ENCODE data around the gene FBRSL1.

FBRSL1 gene

DNA sequence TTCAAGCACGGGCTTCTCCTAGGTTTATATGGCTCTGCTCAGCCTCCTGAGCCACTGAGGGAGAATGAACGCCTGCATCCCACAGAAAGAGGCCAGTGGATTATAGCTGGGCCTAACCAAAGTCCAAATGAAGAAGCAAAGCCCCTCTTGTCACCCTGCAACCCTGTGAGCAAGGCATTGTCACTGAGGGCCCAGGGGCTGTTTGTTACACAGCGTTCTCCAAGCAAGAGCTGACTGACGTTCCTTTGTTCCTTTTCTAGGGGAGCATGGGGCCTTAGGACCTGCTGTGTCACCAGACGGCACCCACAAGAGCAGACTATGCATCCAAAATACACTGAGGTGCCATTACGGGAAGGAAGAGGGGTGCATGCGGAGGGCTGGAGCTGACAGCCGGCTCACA is 4.3 kb upstream of the FBRSL1 start:
- DNase-seq (ENCODE audit: low read depth), result no peak
- H3K4me3 ChIP-seq (ENCODE audit: low read depth, low read length), result no peak overlapping the region
- TF ChIP-seq POLR2A (IDR thresholded peaks at IDR 0.05; ENCODE audit: extremely low read depth, insufficient read length) (no peak), MYC (IDR thresholded peaks at IDR 0.05; ENCODE audit: low read depth, low read length) (no peak)
- TF ChIP-seq, protein P1, sequence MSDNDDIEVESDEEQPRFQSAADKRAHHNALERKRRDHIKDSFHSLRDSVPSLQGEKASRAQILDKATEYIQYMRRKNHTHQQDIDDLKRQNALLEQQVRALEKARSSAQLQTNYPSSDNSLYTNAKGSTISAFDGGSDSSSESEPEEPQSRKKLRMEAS (IDR thresholded peaks at IDR 0.05; ENCODE audit: low read depth, low read length), result no peak
- TF ChIP-seq, protein P2, sequence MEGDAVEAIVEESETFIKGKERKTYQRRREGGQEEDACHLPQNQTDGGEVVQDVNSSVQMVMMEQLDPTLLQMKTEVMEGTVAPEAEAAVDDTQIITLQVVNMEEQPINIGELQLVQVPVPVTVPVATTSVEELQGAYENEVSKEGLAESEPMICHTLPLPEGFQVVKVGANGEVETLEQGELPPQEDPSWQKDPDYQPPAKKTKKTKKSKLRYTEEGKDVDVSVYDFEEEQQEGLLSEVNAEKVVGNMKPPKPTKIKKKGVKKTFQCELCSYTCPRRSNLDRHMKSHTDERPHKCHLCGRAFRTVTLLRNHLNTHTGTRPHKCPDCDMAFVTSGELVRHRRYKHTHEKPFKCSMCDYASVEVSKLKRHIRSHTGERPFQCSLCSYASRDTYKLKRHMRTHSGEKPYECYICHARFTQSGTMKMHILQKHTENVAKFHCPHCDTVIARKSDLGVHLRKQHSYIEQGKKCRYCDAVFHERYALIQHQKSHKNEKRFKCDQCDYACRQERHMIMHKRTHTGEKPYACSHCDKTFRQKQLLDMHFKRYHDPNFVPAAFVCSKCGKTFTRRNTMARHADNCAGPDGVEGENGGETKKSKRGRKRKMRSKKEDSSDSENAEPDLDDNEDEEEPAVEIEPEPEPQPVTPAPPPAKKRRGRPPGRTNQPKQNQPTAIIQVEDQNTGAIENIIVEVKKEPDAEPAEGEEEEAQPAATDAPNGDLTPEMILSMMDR (IDR thresholded peaks at IDR 0.05; ENCODE audit: low read depth, low read length), result no peak

DNA sequence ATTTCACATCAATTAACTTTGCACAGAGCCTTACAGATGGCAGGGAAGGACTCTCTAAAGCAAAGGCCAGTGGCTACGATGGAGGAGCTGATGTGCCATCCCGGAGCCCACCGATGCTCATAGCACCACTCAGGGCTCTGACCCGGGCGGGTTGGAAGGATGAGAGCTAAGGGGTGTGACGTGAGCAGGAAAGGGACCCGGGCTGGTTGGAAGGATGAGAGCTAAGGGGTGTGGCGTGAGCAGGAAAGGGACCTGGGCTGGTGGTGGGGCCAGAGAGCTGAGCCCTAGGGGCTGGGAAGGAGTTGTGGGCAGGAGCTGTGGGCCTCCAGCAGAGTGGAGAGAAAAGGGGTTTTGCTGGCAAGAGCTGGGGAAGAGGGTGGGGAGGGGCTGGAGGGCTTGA is 3.8 kb upstream of the FBRSL1 start:
- TF ChIP-seq, protein P1 (IDR thresholded peaks at IDR 0.05; ENCODE audit: low read depth, low read length), result no peak
- TF ChIP-seq, protein P2 (IDR thresholded peaks at IDR 0.05; ENCODE audit: low read depth, low read length), result no peak
- TF ChIP-seq POLR2A (IDR thresholded peaks at IDR 0.05; ENCODE audit: extremely low read depth, insufficient read length) (no peak), MYC (IDR thresholded peaks at IDR 0.05; ENCODE audit: low read depth, low read length) (no peak)
- no peak for DNase-seq (ENCODE audit: low read depth)
- H3K4me3 ChIP-seq (ENCODE audit: low read depth, low read length), result no peak overlapping the region

DNA sequence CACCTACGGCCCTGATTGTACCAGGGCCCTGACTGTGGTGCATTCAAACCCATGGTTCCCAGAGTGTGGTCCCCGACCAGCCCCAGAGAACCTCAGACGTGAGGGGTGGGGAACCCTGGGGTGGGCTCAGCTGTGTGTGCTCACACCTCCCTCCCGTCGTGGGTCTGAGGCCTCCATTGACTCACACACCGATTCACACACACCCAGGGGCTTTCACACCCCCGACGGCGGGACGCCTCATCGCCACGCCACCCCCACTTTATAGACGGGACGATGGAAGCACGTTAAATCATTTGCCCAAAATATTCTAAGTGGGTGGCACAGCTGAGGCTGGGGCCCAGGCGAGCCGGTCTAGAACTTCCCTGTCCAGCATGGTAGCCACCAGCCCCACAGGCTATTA is 3.4 kb upstream of the FBRSL1 start:
- DNase-seq (ENCODE audit: low read depth), result no peak
- TF ChIP-seq, protein P1 (IDR thresholded peaks at IDR 0.05; ENCODE audit: low read depth, low read length), result no peak
- TF ChIP-seq, protein P2 (IDR thresholded peaks at IDR 0.05; ENCODE audit: low read depth, low read length), result no peak
- no peak overlapping the region for H3K4me3 ChIP-seq (ENCODE audit: low read depth, low read length)

DNA sequence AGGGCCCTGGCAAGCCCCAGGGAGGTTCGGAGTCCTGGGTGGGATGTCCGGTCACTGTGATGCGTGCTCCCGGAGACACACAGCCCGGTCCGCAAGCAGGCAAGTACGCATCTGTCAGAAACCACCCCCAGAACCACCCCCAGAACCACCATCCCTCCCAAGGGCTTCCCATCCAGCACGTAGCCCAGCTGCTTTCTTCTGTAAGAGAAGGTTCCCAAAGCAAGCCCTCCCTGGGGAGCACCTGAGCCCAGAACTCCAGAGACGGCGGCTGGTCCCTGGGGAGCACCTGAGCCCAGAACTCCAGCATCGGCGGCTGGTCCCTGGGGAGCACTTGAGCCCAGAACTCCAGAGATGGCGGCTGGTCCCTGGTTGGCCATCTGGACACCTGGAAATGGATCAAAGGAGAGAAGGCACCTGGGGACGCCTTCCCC is 2.6 kb upstream of the FBRSL1 start:
- no peak overlapping the region for H3K4me3 ChIP-seq (ENCODE audit: low read depth, low read length)
- no peak for TF ChIP-seq POLR2A (IDR thresholded peaks at IDR 0.05; ENCODE audit: extremely low read depth, insufficient read length)
- TF ChIP-seq, protein P1 (IDR thresholded peaks at IDR 0.05; ENCODE audit: low read depth, low read length), result no peak
- TF ChIP-seq, protein P2 (IDR thresholded peaks at IDR 0.05; ENCODE audit: low read depth, low read length), result no peak
- TF ChIP-seq MYC (IDR thresholded peaks at IDR 0.05; ENCODE audit: low read depth, low read length), result no peak
- no peak for DNase-seq (ENCODE audit: low read depth)

DNA sequence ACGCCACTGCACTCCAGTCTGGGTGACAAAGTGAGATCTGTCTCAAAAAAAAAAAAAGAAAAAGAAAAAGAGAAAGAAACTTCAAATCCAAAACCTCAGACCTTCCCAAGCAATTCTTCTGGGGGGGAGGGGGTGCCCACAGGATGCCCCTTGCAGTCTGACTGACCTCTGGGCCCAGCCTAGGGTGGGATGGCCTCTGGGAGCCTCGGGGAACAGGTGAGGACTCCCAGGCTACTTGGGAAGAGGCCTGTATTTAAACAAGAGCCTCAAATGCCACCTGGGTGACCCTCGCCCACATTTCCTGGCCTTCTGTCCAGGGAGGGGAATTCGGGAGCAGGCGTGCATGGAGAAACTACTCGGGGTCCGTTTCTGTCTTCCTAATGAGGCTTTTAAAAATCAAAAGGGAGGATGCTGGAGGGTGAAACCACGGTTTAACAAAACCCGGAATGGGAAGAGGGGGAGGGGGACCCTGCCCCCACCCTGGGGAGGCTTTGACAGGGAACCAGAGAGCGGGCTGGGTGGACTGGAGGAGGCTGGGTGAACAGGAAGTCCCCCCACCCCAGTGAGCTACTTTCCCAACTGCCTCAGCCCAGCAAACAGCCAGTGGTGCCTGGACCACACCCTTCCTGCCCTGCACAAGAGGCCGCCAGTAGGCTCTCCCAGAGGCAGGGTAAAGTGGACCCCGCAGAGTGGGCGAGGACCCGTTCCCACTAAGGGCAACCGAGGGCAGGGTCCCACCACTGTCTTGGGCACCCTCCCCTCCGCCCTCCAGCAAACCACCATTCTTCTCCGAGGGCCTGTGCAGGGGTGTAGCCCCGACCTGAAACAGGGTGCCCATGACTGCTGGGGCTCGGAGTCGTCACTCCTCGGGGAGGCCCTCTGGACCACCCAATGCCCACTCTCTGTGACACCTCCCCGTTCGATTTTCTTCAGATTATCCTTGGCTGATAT is 1.5 kb upstream of the FBRSL1 start:
- peak overlapping the region; percentile 73 for H3K4me3 ChIP-seq (ENCODE audit: low read depth, low read length)
- peak; percentile 99 for DNase-seq (ENCODE audit: low read depth)
- TF ChIP-seq MYC (IDR thresholded peaks at IDR 0.05; ENCODE audit: low read depth, low read length), result no peak; the same call in 1 of the 2 replicates
- TF ChIP-seq POLR2A (IDR thresholded peaks at IDR 0.05; ENCODE audit: extremely low read depth, insufficient read length), result peak; percentile 67

DNA sequence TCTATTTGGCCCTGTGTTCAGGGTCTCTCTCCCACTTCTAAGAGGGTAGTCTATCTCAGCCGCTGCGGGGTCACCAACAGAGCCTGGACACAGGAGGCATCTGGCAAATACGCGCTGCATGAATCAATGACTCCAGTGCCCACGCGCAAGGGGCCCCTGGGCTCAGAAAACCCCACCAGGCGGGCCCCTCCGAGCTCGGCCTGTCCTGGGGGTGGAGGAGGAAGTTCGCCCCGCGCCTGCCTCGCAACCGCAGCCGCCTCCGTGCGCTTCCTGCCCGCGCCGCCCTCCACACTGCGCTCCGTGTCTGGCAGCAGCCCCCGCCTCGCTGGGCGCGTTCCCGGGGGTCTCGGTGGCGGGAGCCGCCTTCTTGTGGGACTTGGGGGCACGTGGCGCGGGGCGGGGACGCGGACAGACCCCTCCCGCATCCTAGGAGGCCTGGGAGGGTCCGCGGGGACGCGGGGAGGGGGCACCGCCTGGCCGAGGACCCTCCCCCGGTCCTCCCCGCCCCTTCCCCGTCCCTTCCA is 811 bp upstream of the FBRSL1 start:
- H3K4me3 ChIP-seq (ENCODE audit: low read depth, low read length), result peak overlapping the region; percentile 73
- DNase-seq (ENCODE audit: low read depth), result peak; percentile 90
- TF ChIP-seq, protein P2 (IDR thresholded peaks at IDR 0.05; ENCODE audit: low read depth, low read length), result no peak
- no peak for TF ChIP-seq POLR2A (IDR thresholded peaks at IDR 0.05; ENCODE audit: extremely low read depth, insufficient read length)
- peak; percentile 50 for TF ChIP-seq MYC (IDR thresholded peaks at IDR 0.05; ENCODE audit: low read depth, low read length)
- TF ChIP-seq, protein P1 (IDR thresholded peaks at IDR 0.05; ENCODE audit: low read depth, low read length), result peak; percentile 27
